ENCODE results near the gene FAM53B.
"Not testable (repeated sequence)": the region's sequence is repeated elsewhere in the genome, so short reads cannot be mapped to it uniquely, and the experiment has no call there.

FAM53B gene

GRCh38 chr10:124598773-124599587, 145.2 kb downstream of the FAM53B start:
- no peak for DNase-seq (ENCODE audit: low read depth, low spot score)

GRCh38 chr10:124598196-124598595, 146.0 kb downstream of the FAM53B start:
- no peak for DNase-seq (ENCODE audit: low read depth, low spot score)

GRCh38 chr10:124597846-124598165, 146.4 kb downstream of the FAM53B start:
- no peak for DNase-seq (ENCODE audit: low read depth, low spot score)

- no peak for DNase-seq (ENCODE audit: low read depth, low spot score)
These were observed 147.0 kb downstream of the FAM53B start for GRCh38 chr10:124596962-124597845.

GRCh38 chr10:124596116-124596785, 147.9 kb downstream of the FAM53B start:
- no peak for DNase-seq (ENCODE audit: low read depth, low spot score)

- no peak for DNase-seq (ENCODE audit: low read depth, low spot score)
These were observed 148.9 kb downstream of the FAM53B start for GRCh38 chr10:124595143-124595883.

GRCh38 chr10:124594240-124594639, 149.9 kb downstream of the FAM53B start:
- DNase-seq (ENCODE audit: low read depth, low spot score): no peak

GRCh38 chr10:124593431-124593985, 150.7 kb downstream of the FAM53B start:
- DNase-seq (ENCODE audit: low read depth, low spot score): no peak

GRCh38 chr10:124592736-124593430, 151.3 kb downstream of the FAM53B start:
- DNase-seq (ENCODE audit: low read depth, low spot score): no peak

GRCh38 chr10:124592101-124592500, 152.1 kb downstream of the FAM53B start:
- no peak for DNase-seq (ENCODE audit: low read depth, low spot score)

- DNase-seq (ENCODE audit: low read depth, low spot score): no peak
These were observed 153.1 kb downstream of the FAM53B start for GRCh38 chr10:124591123-124591495.

GRCh38 chr10:124590216-124591122, 153.7 kb downstream of the FAM53B start:
- no peak for DNase-seq (ENCODE audit: low read depth, low spot score)

GRCh38 chr10:124589491-124590041, 154.6 kb downstream of the FAM53B start:
- no peak for DNase-seq (ENCODE audit: low read depth, low spot score)

GRCh38 chr10:124588736-124589490, 155.3 kb downstream of the FAM53B start:
- no peak for DNase-seq (ENCODE audit: low read depth, low spot score)

- DNase-seq (ENCODE audit: low read depth, low spot score): not testable (repeated sequence)
These were observed 155.8 kb downstream of the FAM53B start for GRCh38 chr10:124588341-124588735.

GRCh38 chr10:124587811-124588211, 156.4 kb downstream of the FAM53B start:
- DNase-seq (ENCODE audit: low read depth, low spot score): no peak

GRCh38 chr10:124586142-124586541, 158.0 kb downstream of the FAM53B start:
- DNase-seq (ENCODE audit: low read depth, low spot score): no peak

GRCh38 chr10:124579011-124579399, 165.2 kb downstream of the FAM53B start:
- no peak for DNase-seq (ENCODE audit: low read depth, low spot score)
